Endothelial cell (in vitro differentiated cells): ENCODE results near the gene FAM107B. TPM values are rescaled to one million over a fixed set of nuclear protein-coding genes. Genes with fewer than 3 reads are reported as not detected.

Source experiments
- DNase-seq: peaks from one replicate; pipeline ENCODE4 v3.0.0; 2021; ENCODE audit warnings: low spot score
- H3K27ac Mint-ChIP-seq: one replicate; pipeline ENCODE4 v1.8.0; 2021; ENCODE audit warnings: mixed read lengths, inconsistent platforms; ENCODE audit not compliant: unreplicated experiment
- H3K27me3 Mint-ChIP-seq: one replicate; pipeline ENCODE4 v1.8.0; 2021; ENCODE audit warnings: mild to moderate bottlenecking, moderate library complexity, mixed read lengths, inconsistent platforms; ENCODE audit not compliant: unreplicated experiment
- H3K36me3 Mint-ChIP-seq: one replicate; pipeline ENCODE4 v1.8.0; 2021; ENCODE audit warnings: mild to moderate bottlenecking, low read depth, mixed read lengths, inconsistent platforms; ENCODE audit not compliant: unreplicated experiment
- H3K4me1 Mint-ChIP-seq: one replicate; pipeline ENCODE4 v1.8.0; 2021; ENCODE audit warnings: mild to moderate bottlenecking, mixed read lengths, inconsistent platforms; ENCODE audit not compliant: unreplicated experiment
- H3K4me3 Mint-ChIP-seq: one replicate; pipeline ENCODE4 v1.8.0; 2021; ENCODE audit warnings: mild to moderate bottlenecking, mixed read lengths, inconsistent platforms; ENCODE audit not compliant: unreplicated experiment
- H3K9me3 Mint-ChIP-seq: one replicate; pipeline ENCODE4 v1.8.0; 2021; ENCODE audit warnings: mixed read lengths, inconsistent platforms; ENCODE audit not compliant: unreplicated experiment
- CTCF ChIP-seq: fragments of 200-600 bp; sonication (generic); IDR thresholded peaks from one replicate; pipeline ENCODE4 v1.5.0; 2021; ENCODE audit warnings: antibody characterized with exemption; ENCODE audit not compliant: unreplicated experiment
- total RNA-seq: library from RNA; stranded (reverse); fragmentation: NEBNext Ultra II Directional; extraction: Animal tissue kit (Norgen Biotek cat#: 25700); gene quantifications from one replicate; pipeline ENCODE4 v1.2.1, GENCODE V29; 2021; ENCODE audit not compliant: unreplicated experiment

FAM107B gene
- total RNA-seq, 1 donor from 2014 or later: 462 TPM

DNA sequence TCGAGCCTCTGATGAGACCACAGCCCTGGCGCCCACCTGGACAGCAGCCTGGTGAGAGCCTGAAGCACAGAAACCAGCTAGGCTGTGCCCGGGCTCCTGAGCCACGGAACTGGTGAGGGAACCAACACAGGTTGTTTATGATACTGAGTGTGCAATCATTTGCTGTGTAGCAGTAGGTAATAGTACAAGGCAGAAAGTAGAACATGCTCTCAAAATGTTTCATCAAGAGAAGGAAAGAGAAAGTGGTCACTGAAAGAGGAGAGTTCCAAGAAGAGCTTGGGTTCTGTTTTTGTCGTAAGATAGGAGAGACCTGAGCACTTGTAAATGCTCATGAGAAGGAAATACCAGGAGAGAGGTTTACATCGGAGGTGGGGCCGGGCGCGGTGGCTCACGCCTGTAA is 208.2 kb downstream of the FAM107B start:
- TF ChIP-seq CTCF: no peak
- Mint-ChIP-seq H3K4me1 (peaks cover 69% of the 10 kb centered on the region), H3K27me3 (peaks cover 9% of the 10 kb centered on the region), H3K36me3 (peaks cover 43% of the 10 kb centered on the region), H3K9me3 (no peaks in the 10 kb centered on the region), H3K4me3 (peak overlapping the region; percentile 51), H3K27ac (no peak overlapping the region)
- no peak for DNase-seq

GRCh38 chr10:14565199-14565598 is 209.5 kb downstream of the FAM107B start:
- Mint-ChIP-seq H3K9me3 (no peaks in the 10 kb centered on the region), H3K4me3 (peak overlapping the region; percentile 78), H3K27ac (peak overlapping the region; percentile 70), H3K27me3 (peaks cover 13% of the 10 kb centered on the region), H3K4me1 (peaks cover 78% of the 10 kb centered on the region), H3K36me3 (peaks cover 44% of the 10 kb centered on the region)
- no peak for TF ChIP-seq CTCF
- DNase-seq: no peak

DNA sequence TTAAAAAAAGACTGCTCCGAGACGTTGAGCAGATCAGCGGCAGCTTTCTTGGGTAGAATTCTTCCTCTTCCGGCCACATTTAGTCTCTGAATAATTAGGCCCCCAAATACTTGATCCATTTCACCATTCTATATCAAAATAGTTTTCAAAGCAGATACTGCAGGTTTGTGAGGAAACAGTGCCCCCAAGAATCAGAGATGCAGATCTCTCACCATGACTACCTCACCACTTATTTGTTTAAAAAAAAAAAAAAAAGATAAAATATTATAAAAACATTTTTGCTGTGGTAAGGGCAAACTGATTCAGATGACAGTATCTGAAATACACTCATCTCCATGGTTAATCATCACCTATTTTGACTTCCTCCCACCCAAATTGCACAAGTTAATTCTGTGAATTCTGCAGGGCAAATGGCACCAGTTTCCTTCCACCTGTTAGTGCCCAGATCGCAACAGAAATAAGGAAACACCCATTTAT is 210.4 kb downstream of the FAM107B start:
- Mint-ChIP-seq H3K27ac (peak overlapping the region; percentile 62), H3K36me3 (peaks cover 46% of the 10 kb centered on the region), H3K4me3 (no peak overlapping the region), H3K4me1 (peaks cover 80% of the 10 kb centered on the region), H3K9me3 (no peaks in the 10 kb centered on the region), H3K27me3 (peaks cover 13% of the 10 kb centered on the region)
- no peak for DNase-seq
- TF ChIP-seq CTCF: no peak

DNA sequence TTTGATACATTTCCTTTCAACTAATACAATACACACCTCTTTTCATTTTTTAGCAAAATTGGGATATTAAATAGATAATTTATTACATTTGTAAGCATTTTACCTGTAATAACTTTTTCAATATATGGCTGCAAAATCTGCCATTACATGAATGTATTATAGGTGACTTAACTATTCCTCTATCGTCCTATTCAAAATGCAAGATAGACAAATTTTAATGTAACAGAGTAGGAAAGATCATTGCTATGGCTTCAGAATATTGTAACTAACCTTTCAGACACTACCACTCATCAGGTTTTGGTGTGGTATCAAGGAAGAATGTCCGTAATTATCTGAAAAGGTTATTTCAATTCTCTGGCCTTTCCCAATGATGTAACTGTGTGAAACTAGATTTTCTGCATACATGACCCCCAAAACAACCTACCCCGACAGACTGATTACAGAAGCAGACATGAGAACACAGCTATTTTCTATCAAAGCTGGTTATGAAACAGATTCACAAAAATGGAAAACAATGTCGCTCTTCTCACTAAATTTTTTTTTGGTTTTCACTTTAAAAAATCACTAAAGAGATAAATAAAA is 211.2 kb downstream of the FAM107B start:
- no peak for DNase-seq
- Mint-ChIP-seq H3K36me3 (peaks cover 46% of the 10 kb centered on the region), H3K4me1 (peaks cover 81% of the 10 kb centered on the region), H3K4me3 (no peak overlapping the region), H3K27me3 (peaks cover 18% of the 10 kb centered on the region), H3K9me3 (no peaks in the 10 kb centered on the region), H3K27ac (no peak overlapping the region)
- no peak for TF ChIP-seq CTCF

- Mint-ChIP-seq H3K4me1 (peaks cover 83% of the 10 kb centered on the region), H3K27ac (no peak overlapping the region), H3K36me3 (peaks cover 44% of the 10 kb centered on the region), H3K9me3 (no peaks in the 10 kb centered on the region), H3K27me3 (peaks cover 16% of the 10 kb centered on the region), H3K4me3 (no peak overlapping the region)
- DNase-seq: no peak
- TF ChIP-seq CTCF: no peak
Measured at GRCh38 chr10:14563076-14563336, 211.7 kb downstream of the FAM107B start.
